Keratinocyte (primary cell): ENCODE measurements around the gene MTA1. TPM values are rescaled to one million over a fixed set of nuclear protein-coding genes. Genes with fewer than 3 reads are reported as not detected.
A peak's percentile ranks its signal among the peaks of the same experiment; 100 is the strongest.

Experiments used
- DNase-seq: peaks from one replicate; pipeline ENCODE4 v3.0.0-alpha.2; 2011; ENCODE audit warnings: low read depth, missing footprints, low spot score
- FAIRE-seq: peaks from 2 replicates; lab custom pipeline; 2011; peaks lifted over from hg19 to GRCh38; lab: Jason Lieb, UNC
- H2AFZ ChIP-seq: 2 replicates; pipeline ENCODE4 v1.6.0; 2012; ENCODE audit warnings: low read length, control low read depth, inconsistent platforms; ENCODE audit not compliant: control insufficient read depth
- H3K27ac ChIP-seq: 2 replicates; pipeline ENCODE4 v1.5.1; 2011; ENCODE audit warnings: low read length; ENCODE audit not compliant: control insufficient read depth, insufficient read depth
- H3K27me3 ChIP-seq: 3 replicates; pipeline ENCODE4 v1.6.0; 2011; ENCODE audit warnings: low read length; ENCODE audit not compliant: control insufficient read depth, insufficient read depth; ENCODE audit errors: extremely low read depth
- H3K36me3 ChIP-seq, 2 experiments: 2 replicates in 1 of 2; 3 replicates in 1 of 2; pipeline ENCODE4 v1.5.1; 2011; ENCODE audit warnings: low read length in 2 of 2, mild to moderate bottlenecking in 1 of 2; ENCODE audit not compliant: control insufficient read depth in 2 of 2, insufficient read depth in 2 of 2; ENCODE audit errors: extremely low read depth in 1 of 2
- H3K4me1 ChIP-seq: 3 replicates; pipeline ENCODE4 v1.5.1; 2011; ENCODE audit warnings: low read length; ENCODE audit not compliant: control insufficient read depth, insufficient read depth; ENCODE audit errors: extremely low read depth
- H3K4me2 ChIP-seq: 3 replicates; pipeline ENCODE4 v1.6.0; 2011; ENCODE audit warnings: low read depth, low read length; ENCODE audit not compliant: control insufficient read depth, insufficient read depth; ENCODE audit errors: extremely low read depth
- H3K4me3 ChIP-seq, 3 experiments: fragments of 200-600 bp in 1 of 3; sonication (generic) in 1 of 3; 2 replicates in 2 of 3; 3 replicates in 1 of 3; pipeline ENCODE4 v1.5.1; 2011 to 2016; ENCODE audit warnings: low read length in 3 of 3, mild to moderate bottlenecking in 3 of 3, control low read depth in 2 of 3, inconsistent platforms in 1 of 3, low read depth in 1 of 3, mixed read lengths in 1 of 3, mixed run types in 1 of 3, moderate library complexity in 1 of 3; ENCODE audit not compliant: control insufficient read depth in 2 of 3, insufficient read depth in 2 of 3; ENCODE audit errors: extremely low read depth in 1 of 3
- H3K79me2 ChIP-seq: 2 replicates; pipeline ENCODE4 v1.6.0; 2012; ENCODE audit warnings: low read length; ENCODE audit not compliant: control insufficient read depth, insufficient read depth
- H3K9ac ChIP-seq: 3 replicates; pipeline ENCODE4 v1.6.0; 2011; ENCODE audit warnings: low read length; ENCODE audit not compliant: control insufficient read depth, insufficient read depth; ENCODE audit errors: extremely low read depth
- H3K9me1 ChIP-seq: 3 replicates; pipeline ENCODE4 v1.6.0; 2011; ENCODE audit warnings: low read length; ENCODE audit not compliant: control insufficient read depth, insufficient read depth; ENCODE audit errors: extremely low read depth
- H3K9me3 ChIP-seq: 2 replicates; pipeline ENCODE4 v1.5.1; 2012; ENCODE audit warnings: low read depth, low read length; ENCODE audit not compliant: control insufficient read depth
- H4K20me1 ChIP-seq: 3 replicates; pipeline ENCODE4 v1.6.0; 2011; ENCODE audit warnings: low read length; ENCODE audit not compliant: control insufficient read depth, insufficient read depth; ENCODE audit errors: extremely low read depth
- EZH2 ChIP-seq: IDR thresholded peaks from one replicate; pipeline ENCODE4 v1.6.1; 2012; ENCODE audit warnings: inconsistent platforms, mild to moderate bottlenecking, low read length, moderate library complexity
- dilution Hi-C: fragments of 300-500 bp; cut with MboI; formaldehyde crosslinking; loops from one replicate; pipeline ENCODE4 v1.7.0; 2020; ENCODE audit warnings: low sequenced_read_pairs; ENCODE audit not compliant: extremely low pct_ligation_motif_present
- polyA plus RNA-seq, 5 experiments: library from polyadenylated mRNA; depleted of rRNA in 3 of 5; stranded (reverse) in 3 of 5; stranded (forward) in 1 of 5; unstranded in 1 of 5; fragments of >200 nt; gene quantifications; 1 replicate in 1 of 5; 2 replicates in 3 of 5; 3 replicates in 1 of 5; pipeline versions ENCODE4 v1.2.1 to v1.2.3, GENCODE V29; 2011 to 2012; ENCODE audit warnings: missing spikeins in 2 of 5, low read depth in 1 of 5, low replicate concordance in 1 of 5
- TF ChIP-seq, protein P1 (sequence below), 3 experiments: IDR thresholded peaks in 1 of 3; conservative IDR thresholded peaks in 1 of 3; optimal IDR thresholded peaks in 1 of 3; 2 replicates in 2 of 3; 3 replicates in 1 of 3; pipeline versions ENCODE3 to v1.5.1; 2011; ENCODE audit warnings: low read length in 3 of 3, mild to moderate bottlenecking in 3 of 3, moderate library complexity in 2 of 3, control low read depth in 1 of 3, inconsistent platforms in 1 of 3; ENCODE audit not compliant: insufficient read depth in 2 of 3; ENCODE audit errors: extremely low read depth in 1 of 3

Gene MTA1
- polyA plus RNA-seq, 1 donor (not counting 4 experiments of a cell fraction or from before 2014, with no cell fraction given) = 33.6 TPM

DNA sequence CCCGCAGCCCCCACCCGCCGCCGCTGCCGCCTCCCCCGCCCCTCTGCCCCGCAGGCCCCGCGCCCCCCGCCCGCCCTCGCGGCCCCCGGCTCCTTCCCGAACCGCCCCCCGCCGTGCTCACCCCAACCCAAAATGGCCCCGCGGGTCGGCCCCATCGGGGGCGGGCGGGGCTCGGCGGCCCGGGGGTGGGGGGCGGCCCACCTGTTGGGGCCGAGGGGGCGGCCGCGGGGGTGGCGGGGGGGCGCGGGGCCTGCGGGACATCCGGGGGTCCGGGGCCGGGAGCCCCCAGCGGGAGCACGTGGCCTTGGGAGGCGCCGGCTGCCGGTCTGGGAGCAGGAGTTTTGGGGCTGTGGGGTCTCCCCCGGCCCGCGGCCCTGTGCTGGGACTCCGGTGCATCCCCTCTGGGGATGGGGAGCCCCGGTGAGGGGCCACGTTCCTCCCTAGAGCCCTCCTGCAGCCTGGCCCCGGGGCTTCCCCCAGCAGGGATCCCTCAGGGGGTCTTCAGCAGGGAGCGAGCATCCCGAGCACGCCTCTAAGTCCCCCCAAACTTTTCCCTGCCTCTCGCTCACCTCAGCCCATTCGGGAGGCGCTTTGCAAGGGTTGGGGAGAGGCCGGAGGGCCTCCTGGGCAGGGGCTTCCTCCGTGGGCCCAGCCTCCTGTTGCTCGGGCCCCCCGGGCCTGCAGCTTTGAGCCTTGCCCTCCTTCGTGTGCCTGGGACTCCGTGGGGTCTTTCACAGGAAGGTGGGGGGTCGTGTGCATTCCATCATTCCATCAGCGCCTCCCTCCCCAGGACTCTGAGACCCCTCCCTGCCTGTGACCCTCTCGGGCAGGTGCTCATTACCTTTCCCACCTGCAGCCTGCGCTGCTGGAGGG is 710 bp downstream of the MTA1 start:
- Histone ChIP-seq H3K4me3 (peak overlapping the region; percentile 70 to 89 (median 83)), H3K79me2 (peaks cover 51% of the 10 kb centered on the region)
- dilution Hi-C loops = no loop called here

GRCh38 chr14:105420974-105421674 is 1.5 kb downstream of the MTA1 start:
- H3K27ac ChIP-seq = peak overlapping the region; percentile 36
- no peaks in the 10 kb centered on the region for H3K27me3 ChIP-seq
- dilution Hi-C loops = no loop called here
- peaks cover 58% of the 10 kb centered on the region for H3K79me2 ChIP-seq
- peak overlapping the region; percentile 70 to 89 (median 83) for H3K4me3 ChIP-seq
- peak overlapping the region; percentile 81 for H3K4me2 ChIP-seq
- DNase-seq = no peak
- TF ChIP-seq EZH2 = no peak
- TF ChIP-seq, protein P1, sequence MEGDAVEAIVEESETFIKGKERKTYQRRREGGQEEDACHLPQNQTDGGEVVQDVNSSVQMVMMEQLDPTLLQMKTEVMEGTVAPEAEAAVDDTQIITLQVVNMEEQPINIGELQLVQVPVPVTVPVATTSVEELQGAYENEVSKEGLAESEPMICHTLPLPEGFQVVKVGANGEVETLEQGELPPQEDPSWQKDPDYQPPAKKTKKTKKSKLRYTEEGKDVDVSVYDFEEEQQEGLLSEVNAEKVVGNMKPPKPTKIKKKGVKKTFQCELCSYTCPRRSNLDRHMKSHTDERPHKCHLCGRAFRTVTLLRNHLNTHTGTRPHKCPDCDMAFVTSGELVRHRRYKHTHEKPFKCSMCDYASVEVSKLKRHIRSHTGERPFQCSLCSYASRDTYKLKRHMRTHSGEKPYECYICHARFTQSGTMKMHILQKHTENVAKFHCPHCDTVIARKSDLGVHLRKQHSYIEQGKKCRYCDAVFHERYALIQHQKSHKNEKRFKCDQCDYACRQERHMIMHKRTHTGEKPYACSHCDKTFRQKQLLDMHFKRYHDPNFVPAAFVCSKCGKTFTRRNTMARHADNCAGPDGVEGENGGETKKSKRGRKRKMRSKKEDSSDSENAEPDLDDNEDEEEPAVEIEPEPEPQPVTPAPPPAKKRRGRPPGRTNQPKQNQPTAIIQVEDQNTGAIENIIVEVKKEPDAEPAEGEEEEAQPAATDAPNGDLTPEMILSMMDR (optimal IDR thresholded peaks at IDR 0.05 in 1 of 3, IDR thresholded peaks at IDR 0.05 in 1 of 3, conservative IDR thresholded peaks at IDR 0.05 in 1 of 3; ENCODE audit: extremely low read depth in 1 of 3, insufficient read depth in 2 of 3, low read length in 3 of 3) = no peak
- H4K20me1 ChIP-seq = peaks cover 7% of the 10 kb centered on the region
- no peak overlapping the region for H2AFZ ChIP-seq
- peak overlapping the region; percentile 83 for H3K9ac ChIP-seq
- H3K4me1 ChIP-seq = peaks cover 10% of the 10 kb centered on the region
- no peaks in the 10 kb centered on the region for H3K9me3 ChIP-seq
- no peaks in the 10 kb centered on the region for H3K9me1 ChIP-seq
- H3K36me3 ChIP-seq = peaks cover 6% of the 10 kb centered on the region in 2 experiments
- FAIRE-seq = no peak

More for the DNA sequence above, 710 bp downstream of the MTA1 start:
- no peak for DNase-seq
- Histone ChIP-seq H3K9me1 (no peaks in the 10 kb centered on the region), H3K27me3 (no peaks in the 10 kb centered on the region), H3K4me2 (peak overlapping the region; percentile 81), H3K36me3 (peaks cover 6% of the 10 kb centered on the region in 2 experiments), H4K20me1 (peaks cover 7% of the 10 kb centered on the region), H3K9me3 (no peaks in the 10 kb centered on the region), H3K27ac (peak overlapping the region; percentile 36), H3K9ac (peak overlapping the region; percentile 83), H3K4me1 (peaks cover 10% of the 10 kb centered on the region), H2AFZ (no peak overlapping the region)
- TF ChIP-seq EZH2 = no peak
- TF ChIP-seq, protein P1 (optimal IDR thresholded peaks at IDR 0.05 in 1 of 3, IDR thresholded peaks at IDR 0.05 in 1 of 3, conservative IDR thresholded peaks at IDR 0.05 in 1 of 3; ENCODE audit: extremely low read depth in 1 of 3, insufficient read depth in 2 of 3, low read length in 3 of 3) = no peak
- FAIRE-seq = no peak
